Measurements from ENCODE around the gene OR2H2.

The OR2H2 gene

GRCh38 chr6:29584821-29585220 is at the start of gene OR2H2:
Gene OR2H2 (plus strand): TSS chr6:29585121. CDS start chr6:29587945, 2,824 bp downstream.
- no peaks in the 10 kb centered on the region for H3K27me3 ChIP-seq (replicated peaks; ENCODE audit: insufficient read depth, low read length)
- TF ChIP-seq CTCF (IDR thresholded peaks at IDR 0.05; ENCODE audit: low read length), result no peak
- no peak within 1 kb of the TSS for H3K4me3 ChIP-seq (ENCODE audit: low read length)
- H3F3A ChIP-seq (ENCODE audit: insufficient read depth, low read length), result no peaks in the 10 kb centered on the region
- H3K9ac ChIP-seq (ENCODE audit: low read length), result no peak within 1 kb of the TSS
- H3K27ac ChIP-seq (ENCODE audit: low read length), result no peak within 1 kb of the TSS
- no peaks in the 10 kb centered on the region for H3K79me2 ChIP-seq (ENCODE audit: low read length)
- no peaks in the 10 kb centered on the region for H3K36me3 ChIP-seq (replicated peaks; ENCODE audit: insufficient read depth, low read length)
- H3K9me3 ChIP-seq (replicated peaks; ENCODE audit: insufficient read depth, low read length), result no peaks in the 10 kb centered on the region
- H3K4me1 ChIP-seq (ENCODE audit: low read length), result no peaks in the 10 kb centered on the region
- no peak within 1 kb of the TSS for H3K4me2 ChIP-seq (ENCODE audit: low read depth, low read length)
- H4K20me1 ChIP-seq (ENCODE audit: insufficient read depth, low read length), result no peaks in the 10 kb centered on the region
- DNase-seq, result no peak
- no peaks in the 10 kb centered on the region for H3K9me2 ChIP-seq (replicated peaks; ENCODE audit: insufficient read depth, low read length)
- no peak within 1 kb of the TSS for H2AFZ ChIP-seq (ENCODE audit: low read length)

DNA sequence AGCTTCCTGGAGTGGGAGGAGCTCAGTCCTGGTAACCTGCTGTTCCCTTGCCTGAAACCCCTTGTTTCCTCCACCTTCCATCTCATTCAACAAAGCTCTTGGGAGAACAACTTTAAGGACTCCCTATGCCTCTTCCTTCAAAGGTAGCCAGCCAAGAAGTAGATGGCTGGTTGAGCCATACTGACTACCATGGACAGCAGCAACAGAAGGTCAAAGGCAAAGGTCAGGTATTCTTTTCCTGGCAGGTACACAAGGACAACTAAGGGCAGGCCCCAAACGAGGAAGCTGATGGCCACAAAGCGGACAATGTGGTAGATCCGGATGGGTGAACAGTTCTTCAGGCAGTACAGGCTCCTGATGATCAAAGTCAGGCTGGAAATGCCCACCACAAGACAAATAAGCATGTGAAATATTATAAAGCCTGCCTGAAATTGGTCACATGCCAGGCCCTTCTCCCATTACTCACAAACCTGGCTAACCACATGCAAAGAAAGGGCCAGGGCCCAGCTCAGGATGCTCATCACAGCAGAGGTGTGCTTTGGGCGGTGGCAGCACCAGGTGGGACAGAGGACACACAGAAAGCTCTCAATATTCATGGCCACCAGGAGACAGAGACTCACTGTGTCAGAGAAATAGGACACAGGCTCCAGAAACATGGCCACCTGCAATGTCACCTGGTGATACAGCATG is 47.1 kb upstream of the OR2H2 start:
- TF ChIP-seq EZH2phosphoT487 (IDR thresholded peaks at IDR 0.05; ENCODE audit: low read length), result no peak
- TF ChIP-seq EZH2 (optimal IDR thresholded peaks at IDR 0.05; ENCODE audit: low read depth, low read length), result no peak
- no peak for TF ChIP-seq CTCF (IDR thresholded peaks at IDR 0.05; ENCODE audit: low read length)
- Histone ChIP-seq H3K9me3 (replicated peaks; ENCODE audit: insufficient read depth, low read length) (no peaks in the 10 kb centered on the region), H2AFZ (ENCODE audit: low read length) (no peak overlapping the region), H4K20me1 (ENCODE audit: insufficient read depth, low read length) (no peaks in the 10 kb centered on the region), H3K79me2 (ENCODE audit: low read length) (no peaks in the 10 kb centered on the region), H3K36me3 (replicated peaks; ENCODE audit: insufficient read depth, low read length) (no peaks in the 10 kb centered on the region), H3K4me3 (ENCODE audit: low read length) (no peak overlapping the region), H3K4me1 (ENCODE audit: low read length) (no peaks in the 10 kb centered on the region), H3K27me3 (replicated peaks; ENCODE audit: insufficient read depth, low read length) (no peaks in the 10 kb centered on the region), H3F3A (ENCODE audit: insufficient read depth, low read length) (no peaks in the 10 kb centered on the region), H3K9me2 (replicated peaks; ENCODE audit: insufficient read depth, low read length) (no peaks in the 10 kb centered on the region; the same call in 1 of the 2 replicates), H3K4me2 (ENCODE audit: low read depth, low read length) (no peak overlapping the region), H3K9ac (ENCODE audit: low read length) (no peak overlapping the region), H3K27ac (ENCODE audit: low read length) (no peak overlapping the region)
- no peak for DNase-seq

DNA sequence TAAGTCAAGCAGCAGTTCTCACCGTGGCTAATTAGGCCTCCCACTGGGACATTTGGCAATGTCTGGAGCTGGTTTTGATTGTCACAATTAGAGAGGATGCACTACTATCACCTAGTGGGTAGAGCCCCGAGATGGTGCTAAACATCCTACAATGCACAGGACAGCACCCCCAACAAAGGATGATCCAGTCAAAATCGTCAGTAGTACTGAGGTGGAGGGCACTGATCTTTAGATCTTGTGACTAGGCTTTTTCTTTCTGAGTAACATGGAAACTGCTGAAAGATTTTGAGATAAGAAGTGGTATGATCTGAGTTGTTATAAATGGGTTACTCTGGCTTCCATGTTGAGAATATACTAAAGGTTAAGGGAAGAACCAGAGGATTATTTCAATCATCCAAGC is 37.3 kb upstream of the OR2H2 start:
- Histone ChIP-seq H3K9me2 (replicated peaks; ENCODE audit: insufficient read depth, low read length) (no peaks in the 10 kb centered on the region), H3K9me3 (replicated peaks; ENCODE audit: insufficient read depth, low read length) (no peaks in the 10 kb centered on the region), H3F3A (ENCODE audit: insufficient read depth, low read length) (no peaks in the 10 kb centered on the region), H3K4me3 (ENCODE audit: low read length) (no peak overlapping the region), H3K27me3 (replicated peaks; ENCODE audit: insufficient read depth, low read length) (no peaks in the 10 kb centered on the region), H3K9ac (ENCODE audit: low read length) (no peak overlapping the region), H2AFZ (ENCODE audit: low read length) (no peak overlapping the region), H3K4me2 (ENCODE audit: low read depth, low read length) (no peak overlapping the region), H3K4me1 (ENCODE audit: low read length) (no peaks in the 10 kb centered on the region), H3K27ac (ENCODE audit: low read length) (no peak overlapping the region), H3K36me3 (replicated peaks; ENCODE audit: insufficient read depth, low read length) (no peaks in the 10 kb centered on the region), H4K20me1 (ENCODE audit: insufficient read depth, low read length) (no peaks in the 10 kb centered on the region), H3K79me2 (ENCODE audit: low read length) (no peaks in the 10 kb centered on the region)
- TF ChIP-seq EZH2 (optimal IDR thresholded peaks at IDR 0.05; ENCODE audit: low read depth, low read length) (no peak), EZH2phosphoT487 (IDR thresholded peaks at IDR 0.05; ENCODE audit: low read length) (no peak), CTCF (IDR thresholded peaks at IDR 0.05; ENCODE audit: low read length) (no peak)
- no peak for DNase-seq

All from MM.1S (cell line).